Fibroblast of lung (primary cell): ENCODE measurements around the gene CPB1. TPM values are rescaled to one million over a fixed set of nuclear protein-coding genes. Genes with fewer than 3 reads are reported as not detected.

Source experiments
- DNase-seq, 2 donors: peaks; one replicate each; pipeline versions ENCODE4 v3.0.0 to v3.0.0-alpha.2; 2010; ENCODE audit warnings: low read depth in 2 of 2
- H2AFZ ChIP-seq: 2 replicates; pipeline ENCODE4 v1.5.1; 2012; ENCODE audit warnings: low read length, control low read depth, inconsistent platforms
- H3K27ac ChIP-seq: 2 replicates; pipeline ENCODE4 v1.5.1; 2011; ENCODE audit warnings: low read length, control low read depth; ENCODE audit not compliant: insufficient read depth
- H3K27me3 ChIP-seq: 2 replicates; pipeline ENCODE4 v1.5.1; 2011; ENCODE audit warnings: mild to moderate bottlenecking, low read length; ENCODE audit not compliant: control insufficient read depth, insufficient read depth
- H3K36me3 ChIP-seq: 2 replicates; pipeline ENCODE4 v1.5.1; 2011; ENCODE audit warnings: low read length; ENCODE audit not compliant: control insufficient read depth, insufficient read depth
- H3K4me1 ChIP-seq: 2 replicates; pipeline ENCODE4 v1.5.1; 2011; ENCODE audit warnings: low read length; ENCODE audit not compliant: control insufficient read depth, insufficient read depth; ENCODE audit errors: extremely low read depth
- H3K4me2 ChIP-seq: 2 replicates; pipeline ENCODE4 v1.5.1; 2011; ENCODE audit warnings: low read length, control low read depth; ENCODE audit not compliant: insufficient read depth; ENCODE audit errors: extremely low read depth
- H3K4me3 ChIP-seq, 4 experiments: fragments of 200-600 bp in 1 of 4; sonication (generic) in 1 of 4; replicated peaks in 1 of 4; 2 replicates each; pipeline ENCODE4 v1.5.1; 2011 to 2016; ENCODE audit warnings: low read length in 4 of 4, low read depth in 3 of 4, mild to moderate bottlenecking in 3 of 4, control low read depth in 2 of 4, inconsistent platforms in 1 of 4, mixed read lengths in 1 of 4; ENCODE audit not compliant: insufficient read depth in 1 of 4; ENCODE audit errors: control extremely low read depth in 1 of 4
- H3K79me2 ChIP-seq: 2 replicates; pipeline ENCODE4 v1.5.1; 2012; ENCODE audit warnings: mild to moderate bottlenecking, low read length, inconsistent platforms; ENCODE audit not compliant: control insufficient read depth, insufficient read depth
- H3K9ac ChIP-seq: 2 replicates; pipeline ENCODE4 v1.5.1; 2011; ENCODE audit warnings: mild to moderate bottlenecking, low read length, control low read depth; ENCODE audit not compliant: insufficient read depth
- H3K9me3 ChIP-seq: 2 replicates; pipeline ENCODE4 v1.5.1; 2012; ENCODE audit warnings: low read depth, low read length; ENCODE audit not compliant: control insufficient read depth, insufficient read depth
- H4K20me1 ChIP-seq: 2 replicates; pipeline ENCODE4 v1.5.1; 2011; ENCODE audit warnings: low read length; ENCODE audit not compliant: control insufficient read depth, insufficient read depth; ENCODE audit errors: extremely low read depth
- CTCF ChIP-seq, 2 donors: IDR thresholded peaks in 1 of 2; conservative IDR thresholded peaks in 1 of 2; 1 replicate in 1 of 2; 2 replicates in 1 of 2; pipeline ENCODE4 v1.5.1; 2011 to 2012; ENCODE audit warnings: low read length in 2 of 2, control low read depth in 1 of 2, inconsistent platforms in 1 of 2, low read depth in 1 of 2, mild to moderate bottlenecking in 1 of 2
- EZH2 ChIP-seq: IDR thresholded peaks from 2 replicates; pipeline ENCODE4 v1.5.1; 2012; ENCODE audit warnings: low read length, control low read depth, mild to moderate bottlenecking; ENCODE audit errors: missing control alignments
- polyA plus RNA-seq, 2 donors: library from polyadenylated mRNA; depleted of rRNA in 1 of 2; stranded (reverse) in 1 of 2; unstranded in 1 of 2; fragments of >200 nt; gene quantifications; 2 replicates each; pipeline ENCODE4 v1.2.1, GENCODE V29; 2011 to 2012; ENCODE audit warnings: missing spikeins in 1 of 2
- total RNA-seq: library from RNA; depleted of rRNA; stranded (reverse); fragments of >200 nt; gene quantifications from 2 replicates; pipeline ENCODE4 v1.2.1, GENCODE V29; 2014

The CPB1 gene
- total and polyA plus RNA-seq, 2 donors (not counting 1 experiment from before 2014, with no cell fraction given): 0.07 TPM; not detected in 1

- Histone ChIP-seq H3K27me3 (no peaks in the 10 kb centered on the region), H3K9ac (no peak overlapping the region), H3K79me2 (no peaks in the 10 kb centered on the region), H3K9me3 (no peaks in the 10 kb centered on the region), H3K4me2 (no peak overlapping the region), H3K36me3 (no peaks in the 10 kb centered on the region), H3K4me1 (peaks cover 2% of the 10 kb centered on the region), H3K27ac (no peak overlapping the region), H4K20me1 (no peaks in the 10 kb centered on the region), H2AFZ (no peak overlapping the region), H3K4me3 (no peak overlapping the region)
- TF ChIP-seq EZH2: no peak
- no peak for TF ChIP-seq CTCF (conservative IDR thresholded peaks at IDR 0.05 in 1 of 2, IDR thresholded peaks at IDR 0.05 in 1 of 2; ENCODE audit: low read depth in 1 of 2, low read length in 2 of 2)
- DNase-seq: peak in 1 of 2 donors; percentile 54
Measured at GRCh38 chr3:148789146-148789545, 38.5 kb upstream of the CPB1 start.

GRCh38 chr3:148789906-148790305 lies 37.7 kb upstream of the CPB1 start:
- H3K36me3 ChIP-seq: no peaks in the 10 kb centered on the region
- no peak for TF ChIP-seq CTCF (conservative IDR thresholded peaks at IDR 0.05 in 1 of 2, IDR thresholded peaks at IDR 0.05 in 1 of 2; ENCODE audit: low read depth in 1 of 2, low read length in 2 of 2)
- no peak for TF ChIP-seq EZH2
- DNase-seq: no peak
- no peak overlapping the region for H3K4me3 ChIP-seq
- H3K27ac ChIP-seq: no peak overlapping the region
- H3K9me3 ChIP-seq: no peaks in the 10 kb centered on the region
- H2AFZ ChIP-seq: no peak overlapping the region
- H3K79me2 ChIP-seq: no peaks in the 10 kb centered on the region
- no peaks in the 10 kb centered on the region for H4K20me1 ChIP-seq
- no peak overlapping the region for H3K4me2 ChIP-seq
- H3K27me3 ChIP-seq: no peaks in the 10 kb centered on the region
- H3K4me1 ChIP-seq: peaks cover 2% of the 10 kb centered on the region
- no peak overlapping the region for H3K9ac ChIP-seq

GRCh38 chr3:148790370-148790769 lies 37.2 kb upstream of the CPB1 start:
- Histone ChIP-seq H3K4me1 (peaks cover 2% of the 10 kb centered on the region), H3K27ac (no peak overlapping the region), H3K36me3 (no peaks in the 10 kb centered on the region), H4K20me1 (no peaks in the 10 kb centered on the region), H2AFZ (no peak overlapping the region), H3K27me3 (no peaks in the 10 kb centered on the region), H3K4me2 (no peak overlapping the region), H3K4me3 (no peak overlapping the region), H3K9ac (no peak overlapping the region), H3K9me3 (no peaks in the 10 kb centered on the region), H3K79me2 (no peaks in the 10 kb centered on the region)
- no peak for TF ChIP-seq CTCF (conservative IDR thresholded peaks at IDR 0.05 in 1 of 2, IDR thresholded peaks at IDR 0.05 in 1 of 2; ENCODE audit: low read depth in 1 of 2, low read length in 2 of 2)
- no peak for TF ChIP-seq EZH2
- no peak for DNase-seq
